ENCODE results near the gene PRG3. TPM values are rescaled to one million over a fixed set of nuclear protein-coding genes. Genes with fewer than 3 reads are reported as not detected.

Gene PRG3
- total RNA-seq, 1 experiment from 2014 or later: not detected

DNA sequence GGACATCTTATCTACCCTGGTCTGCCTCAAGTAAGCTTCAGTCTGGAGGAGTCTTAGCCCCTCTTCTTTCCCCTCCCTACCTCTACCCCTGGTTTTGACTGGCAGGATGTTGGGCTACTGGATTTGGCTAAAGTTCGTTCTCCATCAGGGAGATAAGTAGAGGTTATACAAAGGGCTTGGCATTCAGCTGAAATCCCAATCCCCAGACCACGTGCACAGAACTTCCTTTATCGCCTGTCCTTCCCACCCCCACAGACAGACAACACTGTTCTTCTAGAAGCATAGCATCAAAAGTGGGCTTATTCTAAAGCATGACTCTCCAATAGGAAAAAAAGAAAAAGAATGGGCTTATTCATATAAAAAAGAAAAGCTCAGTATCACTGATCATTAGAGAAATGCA, 7.8 kb downstream of the PRG3 start:
- Histone ChIP-seq H4K20me1 (ENCODE audit: low read length) (no peaks in the 10 kb centered on the region), H3K4me3 (ENCODE audit: low read length) (no peak overlapping the region), H3K36me3 (ENCODE audit: low read depth, low read length) (no peaks in the 10 kb centered on the region), H3K79me2 (ENCODE audit: low read length) (no peaks in the 10 kb centered on the region), H2AFZ (ENCODE audit: low read length) (no peak overlapping the region), H3K9me2 (replicated peaks; ENCODE audit: low read length) (no peaks in the 10 kb centered on the region), H3K27ac (ENCODE audit: low read length) (no peak overlapping the region), H3K4me2 (ENCODE audit: low read length) (no peak overlapping the region), H3F3A (ENCODE audit: low read length, unreplicated experiment) (no peaks in the 10 kb centered on the region), H3K27me3 (ENCODE audit: low read length) (no peaks in the 10 kb centered on the region), H3K4me1 (ENCODE audit: insufficient read depth, low read length) (peaks cover 7% of the 10 kb centered on the region; the same call in 1 of the 2 replicates), H3K9ac (ENCODE audit: low read length) (no peak overlapping the region), H3K9me3 (ENCODE audit: low read length) (no peaks in the 10 kb centered on the region)
- BruUV-seq (replicated peaks): no TSS peak
- no peak for TF ChIP-seq EZH2 (IDR thresholded peaks at IDR 0.05; ENCODE audit: low read length, unreplicated experiment)
- no peak for TF ChIP-seq EZH2phosphoT487 (IDR thresholded peaks at IDR 0.05; ENCODE audit: borderline replicate concordance, low read length)
- TF ChIP-seq, protein P1, sequence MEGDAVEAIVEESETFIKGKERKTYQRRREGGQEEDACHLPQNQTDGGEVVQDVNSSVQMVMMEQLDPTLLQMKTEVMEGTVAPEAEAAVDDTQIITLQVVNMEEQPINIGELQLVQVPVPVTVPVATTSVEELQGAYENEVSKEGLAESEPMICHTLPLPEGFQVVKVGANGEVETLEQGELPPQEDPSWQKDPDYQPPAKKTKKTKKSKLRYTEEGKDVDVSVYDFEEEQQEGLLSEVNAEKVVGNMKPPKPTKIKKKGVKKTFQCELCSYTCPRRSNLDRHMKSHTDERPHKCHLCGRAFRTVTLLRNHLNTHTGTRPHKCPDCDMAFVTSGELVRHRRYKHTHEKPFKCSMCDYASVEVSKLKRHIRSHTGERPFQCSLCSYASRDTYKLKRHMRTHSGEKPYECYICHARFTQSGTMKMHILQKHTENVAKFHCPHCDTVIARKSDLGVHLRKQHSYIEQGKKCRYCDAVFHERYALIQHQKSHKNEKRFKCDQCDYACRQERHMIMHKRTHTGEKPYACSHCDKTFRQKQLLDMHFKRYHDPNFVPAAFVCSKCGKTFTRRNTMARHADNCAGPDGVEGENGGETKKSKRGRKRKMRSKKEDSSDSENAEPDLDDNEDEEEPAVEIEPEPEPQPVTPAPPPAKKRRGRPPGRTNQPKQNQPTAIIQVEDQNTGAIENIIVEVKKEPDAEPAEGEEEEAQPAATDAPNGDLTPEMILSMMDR (conservative IDR thresholded peaks at IDR 0.05; ENCODE audit: low read depth, low read length): no peak
- ChIA-PET CTCF (no interaction called here), POLR2A (ENCODE audit: unreplicated experiment) (no interaction called here)
- intact Hi-C loops (cut with micrococcal nuclease): no loop called here
- ATAC-seq (no peak), DNase-seq (no peak)

- no peaks in the 10 kb centered on the region for H3K79me2 ChIP-seq (ENCODE audit: low read length)
- H3K27me3 ChIP-seq (ENCODE audit: low read length): no peaks in the 10 kb centered on the region
- no TSS peak for BruUV-seq (replicated peaks)
- intact Hi-C loops (cut with micrococcal nuclease): no loop called here
- DNase-seq: no peak
- ChIA-PET POLR2A (ENCODE audit: unreplicated experiment) (no interaction called here), CTCF (no interaction called here)
- no peak overlapping the region for H3K4me3 ChIP-seq (ENCODE audit: low read length)
- no peaks in the 10 kb centered on the region for H3F3A ChIP-seq (ENCODE audit: low read length, unreplicated experiment)
- no peak overlapping the region for H3K4me2 ChIP-seq (ENCODE audit: low read length)
- no peaks in the 10 kb centered on the region for H3K9me2 ChIP-seq (replicated peaks; ENCODE audit: low read length)
- ATAC-seq: no peak
- H4K20me1 ChIP-seq (ENCODE audit: low read length): no peaks in the 10 kb centered on the region
- H3K27ac ChIP-seq (ENCODE audit: low read length): no peak overlapping the region
- H3K9ac ChIP-seq (ENCODE audit: low read length): no peak overlapping the region
- H3K9me3 ChIP-seq (ENCODE audit: low read length): no peaks in the 10 kb centered on the region
- H3K36me3 ChIP-seq (ENCODE audit: low read depth, low read length): no peaks in the 10 kb centered on the region
- TF ChIP-seq, protein P1 (conservative IDR thresholded peaks at IDR 0.05; ENCODE audit: low read depth, low read length): no peak
- TF ChIP-seq EZH2 (IDR thresholded peaks at IDR 0.05; ENCODE audit: low read length, unreplicated experiment) (no peak), EZH2phosphoT487 (IDR thresholded peaks at IDR 0.05; ENCODE audit: borderline replicate concordance, low read length) (no peak)
- H3K4me1 ChIP-seq (ENCODE audit: insufficient read depth, low read length): peaks cover 7% of the 10 kb centered on the region; the same call in 1 of the 2 replicates
- H2AFZ ChIP-seq (ENCODE audit: low read length): no peak overlapping the region
Observed at GRCh38 chr11:57370941-57371340, 10.0 kb downstream of the PRG3 start.

GRCh38 chr11:57370251-57370650, 10.7 kb downstream of the PRG3 start:
- peak; percentile 61 for DNase-seq
- no peaks in the 10 kb centered on the region for H3F3A ChIP-seq (ENCODE audit: low read length, unreplicated experiment)
- H2AFZ ChIP-seq (ENCODE audit: low read length): no peak overlapping the region
- no peaks in the 10 kb centered on the region for H3K9me3 ChIP-seq (ENCODE audit: low read length)
- ATAC-seq: no peak
- H3K27ac ChIP-seq (ENCODE audit: low read length): no peak overlapping the region
- H3K27me3 ChIP-seq (ENCODE audit: low read length): 0 out of 2 replicates have a peak, but pooled peaks cover 4% of the 10 kb centered on the region
- no TSS peak for BruUV-seq (replicated peaks)
- H3K4me3 ChIP-seq (ENCODE audit: low read length): no peak overlapping the region
- intact Hi-C loops (cut with micrococcal nuclease): no loop called here
- TF ChIP-seq, protein P1 (conservative IDR thresholded peaks at IDR 0.05; ENCODE audit: low read depth, low read length): no peak
- TF ChIP-seq EZH2phosphoT487 (IDR thresholded peaks at IDR 0.05; ENCODE audit: borderline replicate concordance, low read length) (no peak), EZH2 (IDR thresholded peaks at IDR 0.05; ENCODE audit: low read length, unreplicated experiment) (no peak)
- no peaks in the 10 kb centered on the region for H3K9me2 ChIP-seq (replicated peaks; ENCODE audit: low read length)
- no peak overlapping the region for H3K4me2 ChIP-seq (ENCODE audit: low read length)
- CTCF ChIA-PET: no interaction called here
- H3K79me2 ChIP-seq (ENCODE audit: low read length): no peaks in the 10 kb centered on the region
- H3K9ac ChIP-seq (ENCODE audit: low read length): no peak overlapping the region
- POLR2A ChIA-PET (ENCODE audit: unreplicated experiment): no interaction called here
- H3K4me1 ChIP-seq (ENCODE audit: insufficient read depth, low read length): peaks cover 7% of the 10 kb centered on the region; the same call in 1 of the 2 replicates
- no peaks in the 10 kb centered on the region for H3K36me3 ChIP-seq (ENCODE audit: low read depth, low read length)
- H4K20me1 ChIP-seq (ENCODE audit: low read length): no peaks in the 10 kb centered on the region
